ENCODE results near the gene MYO3B.

MYO3B gene

DNA sequence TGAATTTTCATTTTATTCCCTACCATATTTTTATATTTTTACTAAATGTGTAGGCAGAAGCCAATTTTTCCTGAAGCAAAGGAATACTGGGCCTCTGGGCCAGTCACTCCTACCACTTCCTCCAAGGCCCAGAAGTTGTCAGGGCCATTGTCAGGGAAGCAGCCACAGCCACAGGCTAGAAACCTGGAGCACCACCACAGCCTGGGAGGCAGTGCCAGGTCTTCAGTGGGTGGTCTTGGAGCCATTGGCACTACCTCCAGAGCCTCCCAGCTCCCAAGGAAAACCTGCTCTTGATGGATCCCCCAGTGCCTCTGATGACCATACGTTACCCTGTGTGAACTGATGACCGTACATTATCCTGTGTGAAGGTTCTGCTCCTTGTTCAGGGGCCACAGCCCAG is 401.6 kb downstream of the MYO3B start:
- no peaks in the 10 kb centered on the region for H4K20me1 ChIP-seq (ENCODE audit: control insufficient read depth, insufficient read depth, low read depth, low read length)
- H3K4me2 ChIP-seq (ENCODE audit: low read length) = no peak overlapping the region
- H3K27me3 ChIP-seq (ENCODE audit: control insufficient read depth, low read length) = no peaks in the 10 kb centered on the region; the same call in 1 of the 2 replicates
- H3K79me2 ChIP-seq (ENCODE audit: control insufficient read depth, low read length) = no peaks in the 10 kb centered on the region
- H3K4me1 ChIP-seq (ENCODE audit: control insufficient read depth, low read length) = no peaks in the 10 kb centered on the region
- H3K4me3 ChIP-seq (ENCODE audit: low read length) = no peak overlapping the region
- no peaks in the 10 kb centered on the region for H3F3A ChIP-seq (ENCODE audit: control insufficient read depth, insufficient read depth)
- H3K9me2 ChIP-seq (replicated peaks; ENCODE audit: control insufficient read depth, low read length) = no peaks in the 10 kb centered on the region
- TF ChIP-seq EZH2phosphoT487 (IDR thresholded peaks at IDR 0.05; ENCODE audit: borderline replicate concordance, low read length) = no peak
- no peak overlapping the region for H3K27ac ChIP-seq (ENCODE audit: low read depth, low read length)
- no peaks in the 10 kb centered on the region for H3K9me3 ChIP-seq (ENCODE audit: control insufficient read depth, insufficient read depth, low read length)
- H3K36me3 ChIP-seq (ENCODE audit: control insufficient read depth, low read length) = no peaks in the 10 kb centered on the region

- no peak overlapping the region for H3K4me3 ChIP-seq (ENCODE audit: low read length)
- no peaks in the 10 kb centered on the region for H3K4me1 ChIP-seq (ENCODE audit: control insufficient read depth, low read length)
- no peaks in the 10 kb centered on the region for H3K9me3 ChIP-seq (ENCODE audit: control insufficient read depth, insufficient read depth, low read length)
- H3K4me2 ChIP-seq (ENCODE audit: low read length) = no peak overlapping the region
- H4K20me1 ChIP-seq (ENCODE audit: control insufficient read depth, insufficient read depth, low read depth, low read length) = no peaks in the 10 kb centered on the region
- no peak overlapping the region for H3K27ac ChIP-seq (ENCODE audit: low read depth, low read length)
- H3K36me3 ChIP-seq (ENCODE audit: control insufficient read depth, low read length) = no peaks in the 10 kb centered on the region
- no peaks in the 10 kb centered on the region for H3K9me2 ChIP-seq (replicated peaks; ENCODE audit: control insufficient read depth, low read length)
- TF ChIP-seq EZH2phosphoT487 (IDR thresholded peaks at IDR 0.05; ENCODE audit: borderline replicate concordance, low read length) (no peak), CTCF (IDR thresholded peaks at IDR 0.05; ENCODE audit: low read depth, low read length, poor library complexity, severe bottlenecking) (no peak)
- no peaks in the 10 kb centered on the region for H3K27me3 ChIP-seq (ENCODE audit: control insufficient read depth, low read length)
- no peaks in the 10 kb centered on the region for H3F3A ChIP-seq (ENCODE audit: control insufficient read depth, insufficient read depth)
- H3K79me2 ChIP-seq (ENCODE audit: control insufficient read depth, low read length) = no peaks in the 10 kb centered on the region
Observed at GRCh38 chr2:170582313-170582712, 404.4 kb downstream of the MYO3B start.

DNA sequence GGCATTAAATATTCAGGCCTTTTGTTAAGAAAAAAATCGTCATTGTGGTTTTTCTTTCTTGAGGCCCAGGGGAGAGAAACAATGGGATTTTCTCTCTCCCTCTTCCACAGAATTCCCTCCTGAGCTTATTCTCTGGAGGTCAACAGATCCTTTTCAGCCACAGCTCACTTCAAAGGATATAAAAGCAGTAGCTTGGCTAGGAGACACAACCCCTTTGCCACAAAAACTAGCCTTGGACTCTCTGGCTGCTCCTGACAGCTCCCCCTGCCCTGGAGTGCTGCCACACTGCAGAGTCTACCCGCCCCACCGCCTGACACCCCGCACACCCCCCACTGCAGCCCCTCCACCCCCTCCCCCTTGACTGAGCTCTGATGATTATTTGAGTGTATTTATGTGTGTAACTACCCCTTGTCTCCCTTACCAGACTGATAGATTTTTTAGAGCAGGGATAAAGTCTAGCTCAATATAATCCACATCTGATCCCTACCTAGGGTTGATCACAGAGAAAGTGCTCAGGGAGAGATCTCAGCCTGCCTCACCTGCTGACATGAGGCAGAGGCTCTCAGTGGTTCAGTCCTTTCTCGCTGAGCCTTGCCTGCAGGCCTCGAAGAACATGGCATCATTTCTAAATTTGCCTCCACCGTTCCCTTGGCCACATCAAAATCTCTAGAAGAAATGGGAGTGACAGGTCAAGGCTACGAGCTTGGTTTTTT is 405.0 kb downstream of the MYO3B start:
- no peaks in the 10 kb centered on the region for H3K9me3 ChIP-seq (ENCODE audit: control insufficient read depth, insufficient read depth, low read length)
- no peaks in the 10 kb centered on the region for H3K79me2 ChIP-seq (ENCODE audit: control insufficient read depth, low read length)
- no peak overlapping the region for H3K27ac ChIP-seq (ENCODE audit: low read depth, low read length)
- H3K27me3 ChIP-seq (ENCODE audit: control insufficient read depth, low read length) = no peaks in the 10 kb centered on the region
- H3K9me2 ChIP-seq (replicated peaks; ENCODE audit: control insufficient read depth, low read length) = no peaks in the 10 kb centered on the region
- TF ChIP-seq EZH2phosphoT487 (IDR thresholded peaks at IDR 0.05; ENCODE audit: borderline replicate concordance, low read length) = no peak
- TF ChIP-seq CTCF (IDR thresholded peaks at IDR 0.05; ENCODE audit: low read depth, low read length, poor library complexity, severe bottlenecking) = no peak
- no peaks in the 10 kb centered on the region for H4K20me1 ChIP-seq (ENCODE audit: control insufficient read depth, insufficient read depth, low read depth, low read length)
- no peak overlapping the region for H3K4me2 ChIP-seq (ENCODE audit: low read length)
- H3K4me1 ChIP-seq (ENCODE audit: control insufficient read depth, low read length) = no peaks in the 10 kb centered on the region
- no peaks in the 10 kb centered on the region for H3F3A ChIP-seq (ENCODE audit: control insufficient read depth, insufficient read depth)
- no peak overlapping the region for H3K4me3 ChIP-seq (ENCODE audit: low read length)
- no peaks in the 10 kb centered on the region for H3K36me3 ChIP-seq (ENCODE audit: control insufficient read depth, low read length)

DNA sequence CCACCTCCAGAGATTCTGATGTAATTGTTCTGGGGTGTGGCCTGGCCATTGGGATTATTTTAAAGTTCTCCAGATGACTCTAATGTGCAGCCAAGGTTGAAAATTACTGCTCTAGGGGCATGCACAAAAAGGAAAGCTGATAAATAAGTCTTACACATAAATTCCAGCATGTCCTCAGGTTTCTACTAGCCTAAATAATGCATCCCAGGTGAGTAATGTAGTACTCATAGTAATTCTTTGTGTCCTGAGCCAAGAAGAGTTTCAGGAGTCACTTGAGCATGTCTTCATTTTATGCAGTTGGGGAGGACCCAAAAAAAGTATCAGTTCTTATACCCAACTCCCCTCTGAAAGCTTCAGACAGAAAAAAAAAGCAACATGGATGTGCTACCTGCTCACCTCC is 407.1 kb downstream of the MYO3B start:
- H3K4me3 ChIP-seq (ENCODE audit: low read length) = no peak overlapping the region
- TF ChIP-seq EZH2phosphoT487 (IDR thresholded peaks at IDR 0.05; ENCODE audit: borderline replicate concordance, low read length) (no peak), CTCF (IDR thresholded peaks at IDR 0.05; ENCODE audit: low read depth, low read length, poor library complexity, severe bottlenecking) (no peak)
- no peaks in the 10 kb centered on the region for H3K9me3 ChIP-seq (ENCODE audit: control insufficient read depth, insufficient read depth, low read length)
- no peaks in the 10 kb centered on the region for H3K4me1 ChIP-seq (ENCODE audit: control insufficient read depth, low read length)
- H3K36me3 ChIP-seq (ENCODE audit: control insufficient read depth, low read length) = no peaks in the 10 kb centered on the region
- no peaks in the 10 kb centered on the region for H3K79me2 ChIP-seq (ENCODE audit: control insufficient read depth, low read length)
- no peaks in the 10 kb centered on the region for H3K9me2 ChIP-seq (replicated peaks; ENCODE audit: control insufficient read depth, low read length)
- H3K27me3 ChIP-seq (ENCODE audit: control insufficient read depth, low read length) = no peaks in the 10 kb centered on the region
- H3K4me2 ChIP-seq (ENCODE audit: low read length) = no peak overlapping the region
- no peaks in the 10 kb centered on the region for H3F3A ChIP-seq (ENCODE audit: control insufficient read depth, insufficient read depth)
- no peak overlapping the region for H3K27ac ChIP-seq (ENCODE audit: low read depth, low read length)
- H4K20me1 ChIP-seq (ENCODE audit: control insufficient read depth, insufficient read depth, low read depth, low read length) = no peaks in the 10 kb centered on the region

Measured in DOHH2 (cell line).